Urothelium cell line (cell line): ENCODE data around the gene FXYD3.

Source experiments
- DNase-seq: peaks from one replicate; pipeline ENCODE4 v3.0.0; 2011; ENCODE audit warnings: low spot score, mixed read lengths
- FAIRE-seq: peaks from 2 replicates; lab custom pipeline; 2011; peaks lifted over from hg19 to GRCh38; lab: Jason Lieb, UNC

Gene FXYD3

GRCh38 chr19:35105411-35106290 lies 10.0 kb upstream of the FXYD3 start:
- peak; percentile 99 for FAIRE-seq
- no peak for DNase-seq

- DNase-seq (no peak), FAIRE-seq (no peak)
Observed at GRCh38 chr19:35106291-35106583, 9.4 kb upstream of the FXYD3 start.

GRCh38 chr19:35106898-35107541 lies 8.6 kb upstream of the FXYD3 start:
- DNase-seq (no peak), FAIRE-seq (no peak)

GRCh38 chr19:35107545-35107944 lies 8.1 kb upstream of the FXYD3 start:
- peak; percentile 79 for DNase-seq
- FAIRE-seq = no peak

GRCh38 chr19:35108730-35109129 lies 6.9 kb upstream of the FXYD3 start:
- no peak for DNase-seq
- FAIRE-seq = no peak

- DNase-seq (peak; percentile 85), FAIRE-seq (peak; percentile 48)
Observed at GRCh38 chr19:35109395-35110112, 6.1 kb upstream of the FXYD3 start.

GRCh38 chr19:35110974-35111373 lies 4.6 kb upstream of the FXYD3 start:
- FAIRE-seq = no peak
- no peak for DNase-seq

GRCh38 chr19:35112995-35113688 lies 2.5 kb upstream of the FXYD3 start:
- FAIRE-seq = no peak
- DNase-seq = no peak

GRCh38 chr19:35114353-35115176 lies 1.1 kb upstream of the FXYD3 start:
- FAIRE-seq = no peak
- peak; percentile 81 for DNase-seq

- peak; percentile 17 for FAIRE-seq
- DNase-seq = no peak
Observed at GRCh38 chr19:35116072-35116801, 614 bp downstream of the FXYD3 start.

- DNase-seq (no peak), FAIRE-seq (no peak)
Observed at GRCh38 chr19:35117116-35117515, 1.5 kb downstream of the FXYD3 start.

GRCh38 chr19:35117799-35118198 lies 2.2 kb downstream of the FXYD3 start:
- DNase-seq (no peak), FAIRE-seq (no peak)

GRCh38 chr19:35118268-35119020 lies 2.8 kb downstream of the FXYD3 start:
- DNase-seq (no peak), FAIRE-seq (peak; percentile 44)

- DNase-seq (no peak), FAIRE-seq (no peak)
Observed at GRCh38 chr19:35119091-35119490, 3.5 kb downstream of the FXYD3 start.

GRCh38 chr19:35119578-35120155 lies 4.0 kb downstream of the FXYD3 start:
- DNase-seq (no peak), FAIRE-seq (no peak)

GRCh38 chr19:35120492-35120891 lies 4.9 kb downstream of the FXYD3 start:
- DNase-seq (no peak), FAIRE-seq (no peak)

GRCh38 chr19:35120898-35121297 lies 5.3 kb downstream of the FXYD3 start:
- FAIRE-seq = no peak
- DNase-seq = no peak

- FAIRE-seq = no peak
- DNase-seq = no peak
Observed at GRCh38 chr19:35122687-35123551, 7.3 kb downstream of the FXYD3 start.
